OCI-LY7 (cell line): ENCODE measurements around the gene RPS21. TPM values are rescaled to one million over a fixed set of nuclear protein-coding genes. Genes with fewer than 3 reads are reported as not detected.

ENCODE experiments used
- BruUV-seq: library from RNA; stranded (reverse); fragments of 400-500 nt; replicated peaks from 2 replicates; lab custom pipeline; 2021; lab: Mats Ljungman, UMichigan
- CTCF ChIA-PET: fragments of 300-600 bp; sonication (Branson Sonifier 250); formaldehyde crosslinking; loops from one replicate; lab custom pipeline; 2022; ENCODE audit warnings: antibody characterized with exemption; ENCODE audit not compliant: unreplicated experiment; lab: Charles Lee
- POLR2A ChIA-PET: fragments of 300-600 bp; sonication (Branson Sonifier 250); formaldehyde crosslinking; loops from one replicate; lab custom pipeline; 2022; ENCODE audit warnings: antibody characterized with exemption; lab: Charles Lee
- DNase-seq: peaks from one replicate; pipeline ENCODE4 v3.0.0-alpha.2; 2015; ENCODE audit warnings: low spot score
- H2AFZ ChIP-seq: fragments of 200-600 bp; sonication (generic), shearing (Covaris generic); 2 replicates; pipeline ENCODE4 v1.6.1; 2014; ENCODE audit warnings: mild to moderate bottlenecking, antibody characterized with exemption, low read length, moderate library complexity
- H3K27ac ChIP-seq: fragments of 200-600 bp; sonication (generic); 2 replicates; pipeline ENCODE4 v1.5.1; 2014; ENCODE audit warnings: mixed run types, low read depth, mild to moderate bottlenecking, moderate library complexity, low read length, inconsistent platforms; ENCODE audit not compliant: poor library complexity, severe bottlenecking
- H3K36me3 ChIP-seq: fragments of 200-600 bp; sonication (generic); 2 replicates; pipeline ENCODE4 v1.6.1; 2014; ENCODE audit warnings: mild to moderate bottlenecking, antibody characterized with exemption, low read length, moderate library complexity, mixed read lengths; ENCODE audit not compliant: insufficient read depth
- H3K4me1 ChIP-seq: fragments of 200-600 bp; sonication (generic); 2 replicates; pipeline ENCODE4 v1.5.1; 2014; ENCODE audit warnings: mild to moderate bottlenecking, low read length; ENCODE audit not compliant: insufficient read depth, poor library complexity, severe bottlenecking
- H3K4me2 ChIP-seq: fragments of 200-600 bp; sonication (generic); 2 replicates; pipeline ENCODE4 v1.6.1; 2014; ENCODE audit warnings: mild to moderate bottlenecking, low read length
- H3K4me3 ChIP-seq: fragments of 200-600 bp; sonication (generic); 2 replicates; pipeline ENCODE4 v1.5.1; 2014; ENCODE audit warnings: mild to moderate bottlenecking, low read depth, low read length; ENCODE audit not compliant: poor library complexity, severe bottlenecking
- H3K79me2 ChIP-seq: fragments of 200-600 bp; sonication (generic); 2 replicates; pipeline ENCODE4 v1.6.1; 2016; ENCODE audit warnings: low read depth, mild to moderate bottlenecking, low read length, moderate library complexity, mixed read lengths; ENCODE audit not compliant: insufficient read depth
- H3K9me2 ChIP-seq: fragments of 200-600 bp; sonication (generic); 2 replicates; pipeline ENCODE4 v1.6.1; 2016; ENCODE audit warnings: mild to moderate bottlenecking, low read length, mixed read lengths; ENCODE audit not compliant: insufficient read depth
- H3K9me3 ChIP-seq: fragments of 200-600 bp; sonication (generic); 2 replicates; pipeline ENCODE4 v1.6.1; 2014; ENCODE audit warnings: mild to moderate bottlenecking, mixed run types, low read length, mixed read lengths
- H4K20me1 ChIP-seq: fragments of 200-600 bp; sonication (generic); 2 replicates; pipeline ENCODE4 v1.6.1; 2014; ENCODE audit warnings: mild to moderate bottlenecking, antibody characterized with exemption, low read length, moderate library complexity, mixed read lengths; ENCODE audit not compliant: insufficient read depth
- EZH2phosphoT487 ChIP-seq: fragments of 200-600 bp; sonication (generic); IDR thresholded peaks from 2 replicates; pipeline ENCODE4 v1.6.1; 2018; ENCODE audit warnings: low read depth, borderline replicate concordance, mild to moderate bottlenecking, mixed run types, antibody characterized with exemption, low read length, moderate library complexity, mixed read lengths
- intact Hi-C: fragments of 100-400 bp; cut with micrococcal nuclease; formaldehyde crosslinking; loops from one replicate; pipeline ENCODE4 v1.10.0; 2022; ENCODE audit not compliant: unreplicated experiment
- total RNA-seq, 2 experiments: library from RNA; depleted of rRNA in 1 of 2; stranded (reverse); fragments of >200 nt in 1 of 2; shearing (Covaris generic) in 1 of 2; gene quantifications; 2 replicates each; pipeline ENCODE4 v1.2.3, GENCODE V29; 2014 to 2022
- TF ChIP-seq, protein P1 (sequence below): fragments of 200-600 bp; sonication (generic); conservative IDR thresholded peaks from 2 replicates; pipeline ENCODE4 v1.5.1; 2014; ENCODE audit warnings: mild to moderate bottlenecking, antibody characterized with exemption, low read length, moderate library complexity, mixed read lengths

Gene RPS21
- total RNA-seq, 2 experiments from 2014 or later, result 2,571 to 3,376 TPM

DNA sequence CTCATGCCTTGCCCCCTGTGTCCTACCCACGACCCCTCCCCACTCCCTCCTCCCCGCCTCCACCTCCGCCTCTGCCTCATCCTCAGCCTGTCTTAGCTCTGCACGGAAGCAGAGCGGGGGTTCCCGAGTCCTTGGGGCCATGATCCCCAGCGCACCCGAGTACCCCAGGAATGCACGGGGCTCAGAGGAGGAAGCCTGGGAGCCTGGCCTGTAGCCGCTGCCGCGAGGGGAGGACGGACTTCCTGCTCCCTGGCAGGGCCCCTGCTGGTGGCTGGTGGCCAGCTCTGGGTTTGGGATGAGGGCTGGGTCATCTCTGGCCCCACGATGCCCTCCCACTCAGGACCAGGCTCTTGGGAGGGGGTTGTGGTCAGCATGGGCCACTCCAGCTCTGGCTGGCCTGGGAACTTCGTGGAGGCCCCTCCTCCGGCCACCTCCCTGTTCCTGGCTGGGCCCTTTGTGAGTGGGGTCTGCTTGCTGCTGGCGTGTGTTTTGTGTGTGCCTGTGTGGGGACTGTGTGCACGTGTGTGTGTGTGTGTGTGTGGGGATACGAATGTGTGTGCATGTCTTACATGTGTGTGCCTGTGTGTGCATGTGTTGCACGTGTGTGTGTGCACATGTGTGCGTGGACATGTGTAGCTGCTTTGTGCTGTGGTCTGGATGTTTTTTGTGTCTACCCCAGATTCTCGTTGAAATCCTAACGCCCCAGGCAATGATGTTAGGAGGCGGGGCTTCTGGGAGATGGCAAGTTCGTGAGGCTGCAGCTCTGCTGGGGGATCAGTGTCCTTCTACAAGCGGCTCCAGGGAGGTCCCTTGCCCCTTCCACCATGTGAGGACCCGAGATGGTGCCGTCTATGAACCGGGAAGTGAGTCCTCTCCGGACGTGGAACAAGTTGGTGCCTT lies 41.7 kb downstream of the RPS21 start:
- no TSS peak for BruUV-seq
- ChIA-PET POLR2A (no interaction called here), CTCF (no interaction called here)
- DNase-seq, result no peak
- no peak overlapping the region for H3K4me2 ChIP-seq
- TF ChIP-seq EZH2phosphoT487, result no peak
- H4K20me1 ChIP-seq, result no peaks in the 10 kb centered on the region
- H3K9me3 ChIP-seq, result no peaks in the 10 kb centered on the region
- intact Hi-C loops, result no loop called here
- H3K36me3 ChIP-seq, result no peaks in the 10 kb centered on the region
- H3K4me3 ChIP-seq, result no peak overlapping the region
- H3K9me2 ChIP-seq, result no peaks in the 10 kb centered on the region
- H3K4me1 ChIP-seq, result no peaks in the 10 kb centered on the region
- no peak overlapping the region for H3K27ac ChIP-seq
- H3K79me2 ChIP-seq, result no peaks in the 10 kb centered on the region
- no peak overlapping the region for H2AFZ ChIP-seq

DNA sequence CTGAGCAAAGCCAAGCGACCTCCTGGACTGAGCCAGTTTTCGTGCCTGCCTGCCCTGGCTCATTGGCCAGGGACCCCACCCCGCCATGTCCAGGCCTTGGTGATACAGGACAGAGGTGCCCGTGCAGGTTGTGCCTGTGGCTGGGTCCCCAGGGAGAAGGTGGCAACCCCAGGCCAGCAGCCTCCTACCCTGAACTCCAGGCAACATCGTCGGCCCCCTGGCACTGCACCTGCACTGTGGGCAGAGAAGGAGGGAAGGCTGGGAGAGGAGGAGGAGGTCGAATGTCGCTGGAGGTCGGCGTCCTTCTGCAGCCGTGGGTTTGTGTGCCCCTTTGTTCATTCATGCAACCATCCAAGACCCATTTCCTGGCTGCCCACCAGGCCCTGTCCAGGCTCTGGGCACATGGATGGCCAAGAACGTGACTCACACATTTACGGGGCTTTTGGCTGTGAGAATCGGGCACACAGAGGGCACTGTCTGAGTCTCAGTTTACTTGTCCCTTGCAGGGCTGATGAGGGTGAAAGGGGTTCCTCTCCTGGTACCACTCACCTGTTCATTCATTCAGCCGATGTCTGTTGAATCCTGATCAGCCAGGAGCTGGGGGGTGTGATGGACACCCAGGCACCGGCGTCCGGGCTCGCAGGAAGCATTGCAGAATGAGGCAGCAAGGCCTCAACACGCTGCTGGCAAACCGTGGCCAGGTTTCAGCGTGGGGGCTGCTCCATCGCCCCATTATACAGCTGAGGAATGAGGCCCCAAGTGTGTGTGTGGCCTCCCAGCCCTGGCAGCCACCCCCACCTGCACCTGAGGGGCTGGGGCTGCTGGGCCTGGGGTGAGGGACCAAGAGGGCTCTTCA lies 42.8 kb downstream of the RPS21 start:
- no peak for DNase-seq
- Histone ChIP-seq H3K4me3 (no peak overlapping the region), H3K4me2 (no peak overlapping the region), H2AFZ (no peak overlapping the region), H3K36me3 (no peaks in the 10 kb centered on the region), H3K79me2 (no peaks in the 10 kb centered on the region), H4K20me1 (no peaks in the 10 kb centered on the region), H3K4me1 (no peaks in the 10 kb centered on the region), H3K9me2 (no peaks in the 10 kb centered on the region), H3K9me3 (no peaks in the 10 kb centered on the region), H3K27ac (no peak overlapping the region)
- BruUV-seq, result no TSS peak
- intact Hi-C loops, result no loop called here
- ChIA-PET POLR2A (no interaction called here), CTCF (no interaction called here)
- TF ChIP-seq, protein P1, sequence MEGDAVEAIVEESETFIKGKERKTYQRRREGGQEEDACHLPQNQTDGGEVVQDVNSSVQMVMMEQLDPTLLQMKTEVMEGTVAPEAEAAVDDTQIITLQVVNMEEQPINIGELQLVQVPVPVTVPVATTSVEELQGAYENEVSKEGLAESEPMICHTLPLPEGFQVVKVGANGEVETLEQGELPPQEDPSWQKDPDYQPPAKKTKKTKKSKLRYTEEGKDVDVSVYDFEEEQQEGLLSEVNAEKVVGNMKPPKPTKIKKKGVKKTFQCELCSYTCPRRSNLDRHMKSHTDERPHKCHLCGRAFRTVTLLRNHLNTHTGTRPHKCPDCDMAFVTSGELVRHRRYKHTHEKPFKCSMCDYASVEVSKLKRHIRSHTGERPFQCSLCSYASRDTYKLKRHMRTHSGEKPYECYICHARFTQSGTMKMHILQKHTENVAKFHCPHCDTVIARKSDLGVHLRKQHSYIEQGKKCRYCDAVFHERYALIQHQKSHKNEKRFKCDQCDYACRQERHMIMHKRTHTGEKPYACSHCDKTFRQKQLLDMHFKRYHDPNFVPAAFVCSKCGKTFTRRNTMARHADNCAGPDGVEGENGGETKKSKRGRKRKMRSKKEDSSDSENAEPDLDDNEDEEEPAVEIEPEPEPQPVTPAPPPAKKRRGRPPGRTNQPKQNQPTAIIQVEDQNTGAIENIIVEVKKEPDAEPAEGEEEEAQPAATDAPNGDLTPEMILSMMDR, result no peak
- TF ChIP-seq EZH2phosphoT487, result no peak

DNA sequence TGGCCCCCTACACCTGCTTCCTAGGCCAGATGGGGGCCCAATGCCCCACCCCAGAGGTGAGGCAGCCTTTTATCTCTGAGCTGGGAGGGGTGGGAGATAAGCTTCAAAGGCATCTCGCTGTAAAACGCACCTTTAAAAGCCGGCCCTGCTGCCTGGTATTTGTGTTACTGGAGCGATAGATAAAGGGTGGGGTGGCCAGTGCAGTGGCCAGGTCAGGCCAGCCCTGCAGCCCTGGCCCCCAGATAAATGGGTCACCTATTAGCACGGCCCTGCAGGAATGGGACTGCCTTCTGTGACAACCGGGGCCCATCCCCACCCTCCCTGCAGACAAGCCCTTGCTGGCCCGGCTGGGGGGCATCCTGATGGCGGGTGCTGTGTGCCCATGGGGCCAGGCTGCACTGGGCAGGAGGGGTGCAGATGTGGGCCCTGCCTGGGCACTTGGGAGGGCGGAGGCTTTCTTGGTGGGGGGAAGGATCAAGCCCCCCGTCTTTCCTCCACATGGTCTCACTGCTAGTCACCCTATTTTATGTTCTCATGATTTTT lies 43.5 kb downstream of the RPS21 start:
- no peak for DNase-seq
- Histone ChIP-seq H3K4me2 (no peak overlapping the region), H3K4me3 (no peak overlapping the region), H3K4me1 (no peaks in the 10 kb centered on the region), H2AFZ (no peak overlapping the region), H3K79me2 (no peaks in the 10 kb centered on the region), H3K36me3 (no peaks in the 10 kb centered on the region), H4K20me1 (no peaks in the 10 kb centered on the region), H3K27ac (no peak overlapping the region), H3K9me3 (no peaks in the 10 kb centered on the region), H3K9me2 (no peaks in the 10 kb centered on the region)
- ChIA-PET POLR2A (no interaction called here), CTCF (no interaction called here)
- intact Hi-C loops, result no loop called here
- TF ChIP-seq, protein P1, result no peak
- TF ChIP-seq EZH2phosphoT487, result no peak
- BruUV-seq, result no TSS peak
